HepG2 (cell line): ENCODE results near the gene SFI1. TPM values are rescaled to one million over a fixed set of nuclear protein-coding genes. Genes with fewer than 3 reads are reported as not detected.
A peak's percentile ranks its signal among the peaks of the same experiment; 100 is the strongest.

Experiments used
- BORCS8-MEF2B ChIP-seq: sonication (generic); formaldehyde crosslinking; IDR thresholded peaks from 2 replicates; pipeline ENCODE4 v1.8.0; 2022; ENCODE audit warnings: mild to moderate bottlenecking, missing genetic modification reagents
- HOXD1 ChIP-seq: sonication (generic); formaldehyde crosslinking; IDR thresholded peaks from 2 replicates; pipeline ENCODE4 v1.5.0; 2020; ENCODE audit warnings: missing genetic modification reagents
- MIER3 ChIP-seq: IDR thresholded peaks from 2 replicates; pipeline ENCODE4 v1.6.1; 2016; ENCODE audit warnings: missing compliant biosample characterization, borderline replicate concordance
- MLLT10 ChIP-seq: sonication (generic); formaldehyde crosslinking; IDR thresholded peaks from 2 replicates; pipeline ENCODE4 v1.4.0; 2020; ENCODE audit warnings: missing genetic modification reagents
- MZF1 ChIP-seq: sonication (generic); formaldehyde crosslinking; IDR thresholded peaks from 2 replicates; pipeline ENCODE4 v1.8.1; 2023; ENCODE audit warnings: mild to moderate bottlenecking, missing genetic modification reagents, borderline replicate concordance
- SRF ChIP-seq: IDR thresholded peaks from 2 replicates; pipeline ENCODE4 v1.6.1; 2011; ENCODE audit warnings: mild to moderate bottlenecking, low read depth, low read length, moderate library complexity
- SRSF9 ChIP-seq: fragments of 200-400 bp; formaldehyde crosslinking; IDR thresholded peaks from 2 replicates; pipeline ENCODE4 v1.6.1; 2018; ENCODE audit warnings: borderline replicate concordance, mild to moderate bottlenecking, low read depth, low read length; ENCODE audit not compliant: insufficient read depth, poor library complexity, severe bottlenecking
- TFDP1 ChIP-seq: IDR thresholded peaks from 2 replicates; pipeline ENCODE4 v1.6.1; 2016; ENCODE audit warnings: missing compliant biosample characterization, missing genetic modification reagents, borderline replicate concordance
- THAP9 ChIP-seq: sonication (generic); formaldehyde crosslinking; IDR thresholded peaks from 2 replicates; pipeline ENCODE4; 2020; ENCODE audit warnings: missing genetic modification reagents, mild to moderate bottlenecking, borderline replicate concordance
- ZBTB38 ChIP-seq: sonication (generic); formaldehyde crosslinking; IDR thresholded peaks from 2 replicates; pipeline ENCODE4 v1.5.1; 2020; ENCODE audit warnings: mild to moderate bottlenecking, missing genetic modification reagents
- ZBTB44 ChIP-seq: sonication (generic); formaldehyde crosslinking; IDR thresholded peaks from 2 replicates; pipeline ENCODE4 v1.4.0; 2020; ENCODE audit warnings: missing genetic modification reagents
- ZNF281 ChIP-seq: sonication (generic); formaldehyde crosslinking; IDR thresholded peaks from 2 replicates; pipeline ENCODE4 v1.4.0; 2020; ENCODE audit warnings: missing genetic modification reagents, borderline replicate concordance
- ZNF282 ChIP-seq: fragments of 450-650 bp; IDR thresholded peaks from 2 replicates; pipeline ENCODE4 v1.6.1; 2018; ENCODE audit not compliant: partially characterized antibody
- ZNF367 ChIP-seq: sonication (generic); formaldehyde crosslinking; IDR thresholded peaks from 2 replicates; pipeline ENCODE4 v1.4.0; 2020; ENCODE audit warnings: missing genetic modification reagents, borderline replicate concordance
- ZNF619 ChIP-seq: sonication (generic); formaldehyde crosslinking; IDR thresholded peaks from 2 replicates; pipeline ENCODE4 v1.4.0; 2020; ENCODE audit warnings: mild to moderate bottlenecking, missing genetic modification reagents
- ZNF652 ChIP-seq: IDR thresholded peaks from 2 replicates; pipeline ENCODE4 v1.6.1; 2016; ENCODE audit warnings: low read depth, borderline replicate concordance
- ZNF75D ChIP-seq: sonication (generic); formaldehyde crosslinking; IDR thresholded peaks from 2 replicates; pipeline ENCODE4 v1.8.1; 2023; ENCODE audit warnings: missing genetic modification reagents, mild to moderate bottlenecking, borderline replicate concordance
- ZNF883 ChIP-seq: sonication (generic); formaldehyde crosslinking; IDR thresholded peaks from 2 replicates; pipeline ENCODE4 v1.5.1; 2020; ENCODE audit warnings: mild to moderate bottlenecking, missing genetic modification reagents; ENCODE audit errors: not compliant biosample characterization
- ZSCAN29 ChIP-seq: sonication (generic); formaldehyde crosslinking; conservative IDR thresholded peaks from 2 replicates; pipeline ENCODE4 v1.4.0; 2020; ENCODE audit warnings: mild to moderate bottlenecking, missing genetic modification reagents
- polyA plus RNA-seq, 8 experiments: library from polyadenylated mRNA; depleted of rRNA in 3 of 8; stranded (reverse) in 7 of 8; unstranded in 1 of 8; fragments of >200 nt; fragmentation: Illumina TruSeq in 4 of 8; extraction: Trizol in 4 of 8; gene quantifications; 2 replicates each; pipeline versions ENCODE4 v1.2.1 to v1.2.3, GENCODE V29; 2011 to 2016; ENCODE audit warnings: low read depth in 4 of 8, missing spikeins in 1 of 8, mixed read lengths in 1 of 8; ENCODE audit not compliant: insufficient read depth in 1 of 8
- total RNA-seq, 5 experiments: library from RNA; depleted of rRNA; stranded (reverse); fragments of >200 nt; fragmentation: Illumina TruSeq; extraction: Trizol; gene quantifications; 2 replicates each; pipeline ENCODE4 v1.2.3, GENCODE V29; 2016; ENCODE audit warnings: low read depth in 1 of 5

The SFI1 gene
- total and polyA plus RNA-seq, 2 of the 13 experiments (the other 11 are each of a cell fraction or from before 2014, with no cell fraction given) = 20.5 to 40.1 TPM

GRCh38 chr22:31586137-31586920 lies 90.0 kb downstream of the SFI1 start (continued):
- no peak for TF ChIP-seq ZNF367 (CRISPR knock-in tag)
- peak; percentile 24; the same call in 1 of the 2 replicates for TF ChIP-seq ZNF652 (CRISPR knock-in tag)
- no peak for TF ChIP-seq SRSF9
- no peak; the same call in 1 of the 2 replicates for TF ChIP-seq ZNF281 (CRISPR knock-in tag)
- no peak for TF ChIP-seq ZNF75D
- TF ChIP-seq ZBTB44 = no peak
- TF ChIP-seq BORCS8-MEF2B (CRISPR knock-in tag) = no peak
- no peak for TF ChIP-seq MLLT10
- TF ChIP-seq ZBTB38 (CRISPR knock-in tag) = no peak
- no peak for TF ChIP-seq SRF
- no peak for TF ChIP-seq MZF1 (CRISPR knock-in tag)
- no peak for TF ChIP-seq ZNF282
- no peak for TF ChIP-seq THAP9 (CRISPR knock-in tag)
- TF ChIP-seq ZNF619 (CRISPR knock-in tag) = no peak
- TF ChIP-seq MIER3 = peak; percentile 73; the same call in 1 of the 2 replicates
- no peak for TF ChIP-seq ZNF883 (CRISPR knock-in tag)
- 0 out of 2 replicates have a peak, but pooled peaks have one; percentile 33 for TF ChIP-seq ZSCAN29
- TF ChIP-seq TFDP1 (CRISPR knock-in tag) = no peak; the same call in 1 of the 2 replicates
- TF ChIP-seq HOXD1 = no peak
